ENCODE results near the gene PKP3.

PKP3 gene

GRCh38 chr11:383431-383830 is 10.6 kb upstream of the PKP3 start:
- ATAC-seq, result no peak; the same call in 1 of the 3 replicates
- no peak for TF ChIP-seq ARNTL (CRISPR knock-in tag; IDR thresholded peaks at IDR 0.05; ENCODE audit: borderline replicate concordance, low read depth)
- TF ChIP-seq PATZ1 (CRISPR knock-in tag; IDR thresholded peaks at IDR 0.05; ENCODE audit: borderline replicate concordance), result no peak
- no peak for TF ChIP-seq CSDC2 (CRISPR knock-in tag; IDR thresholded peaks at IDR 0.05)
- no peak for TF ChIP-seq BACH2 (CRISPR knock-in tag; IDR thresholded peaks at IDR 0.05; ENCODE audit: borderline replicate concordance)
- TF ChIP-seq TSHZ2 (CRISPR knock-in tag; IDR thresholded peaks at IDR 0.05), result no peak
- no peak for TF ChIP-seq TCF4 (CRISPR knock-in tag; IDR thresholded peaks at IDR 0.05; ENCODE audit: borderline replicate concordance)
- TF ChIP-seq ZFP30 (CRISPR knock-in tag; IDR thresholded peaks at IDR 0.05), result no peak
- no peak for TF ChIP-seq ZNF8 (CRISPR knock-in tag; IDR thresholded peaks at IDR 0.05)
- TF ChIP-seq CREB5 (CRISPR knock-in tag; IDR thresholded peaks at IDR 0.05; ENCODE audit: low read depth), result no peak
- no peak for TF ChIP-seq ZNF70 (CRISPR knock-in tag; IDR thresholded peaks at IDR 0.05)

- no peak for TF ChIP-seq ISL1 (CRISPR knock-in tag; IDR thresholded peaks at IDR 0.05)
- TF ChIP-seq ZNF8 (CRISPR knock-in tag; IDR thresholded peaks at IDR 0.05), result no peak
- TF ChIP-seq ARNTL (CRISPR knock-in tag; IDR thresholded peaks at IDR 0.05; ENCODE audit: borderline replicate concordance, low read depth), result no peak
- no peak for TF ChIP-seq SNAI2 (CRISPR knock-in tag; IDR thresholded peaks at IDR 0.05)
- TF ChIP-seq ESRRG (CRISPR knock-in tag; IDR thresholded peaks at IDR 0.05), result no peak
- TF ChIP-seq ZNF565 (CRISPR knock-in tag; conservative IDR thresholded peaks at IDR 0.05; ENCODE audit: low read depth), result no peak
- no peak for TF ChIP-seq ZC3H10 (CRISPR knock-in tag; IDR thresholded peaks at IDR 0.05)
- TF ChIP-seq TSHZ2 (CRISPR knock-in tag; IDR thresholded peaks at IDR 0.05), result no peak
- no peak for TF ChIP-seq BACH2 (CRISPR knock-in tag; IDR thresholded peaks at IDR 0.05; ENCODE audit: borderline replicate concordance)
- no peak for TF ChIP-seq ZNF70 (CRISPR knock-in tag; IDR thresholded peaks at IDR 0.05)
- no peak for TF ChIP-seq CREB5 (CRISPR knock-in tag; IDR thresholded peaks at IDR 0.05; ENCODE audit: low read depth)
- no peak for TF ChIP-seq PATZ1 (CRISPR knock-in tag; IDR thresholded peaks at IDR 0.05; ENCODE audit: borderline replicate concordance)
- no peak for TF ChIP-seq TOX (CRISPR knock-in tag; IDR thresholded peaks at IDR 0.05; ENCODE audit: borderline replicate concordance)
- TF ChIP-seq CSRNP3 (CRISPR knock-in tag; IDR thresholded peaks at IDR 0.05), result no peak
- TF ChIP-seq OSR1 (CRISPR knock-in tag; IDR thresholded peaks at IDR 0.05), result no peak
- TF ChIP-seq TCF4 (CRISPR knock-in tag; IDR thresholded peaks at IDR 0.05; ENCODE audit: borderline replicate concordance), result no peak
- TF ChIP-seq CSDC2 (CRISPR knock-in tag; IDR thresholded peaks at IDR 0.05), result no peak
- TF ChIP-seq RARB (CRISPR knock-in tag; IDR thresholded peaks at IDR 0.05), result no peak
- TF ChIP-seq GLIS3 (CRISPR knock-in tag; IDR thresholded peaks at IDR 0.05), result no peak
- TF ChIP-seq POU6F1 (CRISPR knock-in tag; IDR thresholded peaks at IDR 0.05; ENCODE audit: borderline replicate concordance, low read depth), result no peak
- ATAC-seq, result no peak
These were observed 9.5 kb upstream of the PKP3 start for GRCh38 chr11:384511-384910.

All from SK-N-SH treated with all-trans-retinoic acid at 6 μM for 48 hours (cell line).